Liver (tissue), 9 donors: Measurements from ENCODE around the gene PIP5K1C. TPM values are rescaled to one million over a fixed set of nuclear protein-coding genes. Genes with fewer than 3 reads are reported as not detected.

Source experiments
- DNase-seq: peaks from one replicate; pipeline ENCODE4 v3.0.0-alpha.2; 2017; ENCODE audit warnings: low spot score
- H3K27ac ChIP-seq, 2 donors: one replicate each; pipeline ENCODE4 v1.7.0; 2013; ENCODE audit warnings: inconsistent platforms in 2 of 2, low read length in 2 of 2, control low read depth in 1 of 2, low read depth in 1 of 2, mild to moderate bottlenecking in 1 of 2
- H3K27me3 ChIP-seq, 4 donors: one replicate each; pipeline versions ENCODE4 v1.6.1 to v1.7.0; 2013; ENCODE audit warnings: low read length in 3 of 4, inconsistent platforms in 1 of 4, mild to moderate bottlenecking in 1 of 4, moderate library complexity in 1 of 4; ENCODE audit not compliant: control insufficient read depth in 4 of 4, insufficient read depth in 4 of 4
- H3K36me3 ChIP-seq, 4 donors: one replicate each; pipeline versions ENCODE4 v1.6.1 to v1.7.0; 2013; ENCODE audit warnings: low read length in 3 of 4, mild to moderate bottlenecking in 3 of 4, low read depth in 1 of 4, moderate library complexity in 1 of 4; ENCODE audit not compliant: control insufficient read depth in 4 of 4, insufficient read depth in 3 of 4
- H3K4me1 ChIP-seq, 4 donors: one replicate each; pipeline versions ENCODE4 v1.6.1 to v1.7.0; 2013; ENCODE audit warnings: low read length in 3 of 4, mild to moderate bottlenecking in 3 of 4, moderate library complexity in 1 of 4; ENCODE audit not compliant: control insufficient read depth in 4 of 4, insufficient read depth in 4 of 4
- H3K4me3 ChIP-seq, 3 donors: one replicate each; pipeline versions ENCODE4 v1.6.1 to v1.7.0; 2013; ENCODE audit warnings: low read length in 3 of 3, control low read depth in 1 of 3, low read depth in 1 of 3, mild to moderate bottlenecking in 1 of 3
- H3K9ac ChIP-seq, 2 donors: one replicate each; pipeline ENCODE4 v1.7.0; 2013; ENCODE audit warnings: low read length in 2 of 2, mild to moderate bottlenecking in 2 of 2, moderate library complexity in 2 of 2, control low read depth in 1 of 2, low read depth in 1 of 2
- H3K9me3 ChIP-seq, 4 donors: one replicate each; pipeline versions ENCODE4 v1.6.1 to v1.7.0; 2013; ENCODE audit warnings: low read length in 3 of 4; ENCODE audit not compliant: control insufficient read depth in 4 of 4
- EGR1 ChIP-seq, 2 donors: IDR thresholded peaks; 2 replicates each; pipeline ENCODE4 v1.6.1; 2016 to 2018; ENCODE audit warnings: antibody characterized with exemption in 2 of 2, low read depth in 2 of 2
- FOXA1 ChIP-seq: IDR thresholded peaks from 2 replicates; pipeline ENCODE4 v1.6.1; 2016; ENCODE audit warnings: antibody characterized with exemption
- FOXA2 ChIP-seq: IDR thresholded peaks from 2 replicates; pipeline ENCODE4 v1.6.1; 2016; ENCODE audit warnings: antibody characterized with exemption
- GABPA ChIP-seq, 2 donors: IDR thresholded peaks in 1 of 2; conservative IDR thresholded peaks in 1 of 2; 2 replicates each; pipeline ENCODE4 v1.6.1; 2016; ENCODE audit warnings: antibody characterized with exemption in 2 of 2, mild to moderate bottlenecking in 1 of 2, moderate library complexity in 1 of 2
- HNF4A ChIP-seq, 2 donors: conservative IDR thresholded peaks; 2 replicates each; pipeline ENCODE4 v1.6.1; 2016; ENCODE audit warnings: antibody characterized with exemption in 2 of 2, mild to moderate bottlenecking in 2 of 2
- HNF4G ChIP-seq: IDR thresholded peaks from 2 replicates; pipeline ENCODE4 v1.6.1; 2016; ENCODE audit warnings: antibody characterized with exemption
- JUND ChIP-seq, 2 donors: IDR thresholded peaks; 2 replicates each; pipeline ENCODE4 v1.6.1; 2016; ENCODE audit warnings: antibody characterized with exemption in 2 of 2
- NR2F2 ChIP-seq: IDR thresholded peaks from 2 replicates; pipeline ENCODE4 v1.6.1; 2016; ENCODE audit warnings: antibody characterized with exemption
- RAD21 ChIP-seq, 2 donors: IDR thresholded peaks; 2 replicates each; pipeline ENCODE4 v1.6.1; 2016; ENCODE audit warnings: antibody characterized with exemption in 2 of 2, mild to moderate bottlenecking in 2 of 2
- REST ChIP-seq: IDR thresholded peaks from 2 replicates; pipeline ENCODE4 v1.6.1; 2016; ENCODE audit warnings: antibody characterized with exemption, mild to moderate bottlenecking
- RXRA ChIP-seq, 2 donors: IDR thresholded peaks; 2 replicates each; pipeline ENCODE4 v1.6.1; 2017 to 2018; ENCODE audit warnings: antibody characterized with exemption in 2 of 2, mild to moderate bottlenecking in 1 of 2
- SP1 ChIP-seq: IDR thresholded peaks from 2 replicates; pipeline ENCODE4 v1.6.1; 2018; ENCODE audit warnings: antibody characterized with exemption, mild to moderate bottlenecking
- TAF1 ChIP-seq: conservative IDR thresholded peaks from 2 replicates; pipeline ENCODE4 v1.6.1; 2016; ENCODE audit warnings: antibody characterized with exemption, mild to moderate bottlenecking
- YY1 ChIP-seq: IDR thresholded peaks from 2 replicates; pipeline ENCODE4 v1.6.1; 2016; ENCODE audit warnings: antibody characterized with exemption, mild to moderate bottlenecking
- ZBTB33 ChIP-seq: IDR thresholded peaks from 2 replicates; pipeline ENCODE4 v1.6.1; 2016; ENCODE audit warnings: antibody characterized with exemption
- WGBS: extraction: QIAGEN DNeasy Blood & Tissue Kit; methylation state at CpG from one replicate; pipeline ENCODE4 v1.1.7; 2013; 5-methylcytosine and 5-hydroxymethylcytosine counted together
- polyA plus RNA-seq, 2 donors: library from polyadenylated mRNA; stranded (reverse) in 1 of 2; unstranded in 1 of 2; fragments of 200-250 nt in 1 of 2; fragments of >200 nt in 1 of 2; fragmentation: Nextera tagmentation in 1 of 2; extraction: Ambion mirVana in 1 of 2; gene quantifications; one replicate each; pipeline versions ENCODE4 v1.2.1 to v1.2.3, GENCODE V29; 2013 to 2015
- total RNA-seq, 2 donors: library from RNA; depleted of rRNA; stranded (reverse); fragments of >200 nt; gene quantifications; one replicate each; pipeline ENCODE4 v1.2.3, GENCODE V29; 2014
- TF ChIP-seq, protein P1 (sequence below): fragments of 150-350 bp; IDR thresholded peaks from 2 replicates; pipeline ENCODE4 v1.5.1; 2017; ENCODE audit warnings: improper control_type of control experiment, low read depth, low read length; ENCODE audit not compliant: missing input control
- TF ChIP-seq, protein P2 (sequence below): IDR thresholded peaks from 2 replicates; pipeline ENCODE4 v1.6.1; 2016; ENCODE audit warnings: antibody characterized with exemption
- TF ChIP-seq, protein P3 (sequence below): IDR thresholded peaks from 2 replicates; pipeline ENCODE4 v1.6.1; 2016; ENCODE audit warnings: antibody characterized with exemption
- donor health status: healthy.
- donor health status: healthy.
- donor health status: healthy.
- donor health status: healthy.
- donor health status: healthy.

PIP5K1C gene
- total and polyA plus RNA-seq, 4 donors: 1.8 to 7.4 (median 6.0) TPM

DNA sequence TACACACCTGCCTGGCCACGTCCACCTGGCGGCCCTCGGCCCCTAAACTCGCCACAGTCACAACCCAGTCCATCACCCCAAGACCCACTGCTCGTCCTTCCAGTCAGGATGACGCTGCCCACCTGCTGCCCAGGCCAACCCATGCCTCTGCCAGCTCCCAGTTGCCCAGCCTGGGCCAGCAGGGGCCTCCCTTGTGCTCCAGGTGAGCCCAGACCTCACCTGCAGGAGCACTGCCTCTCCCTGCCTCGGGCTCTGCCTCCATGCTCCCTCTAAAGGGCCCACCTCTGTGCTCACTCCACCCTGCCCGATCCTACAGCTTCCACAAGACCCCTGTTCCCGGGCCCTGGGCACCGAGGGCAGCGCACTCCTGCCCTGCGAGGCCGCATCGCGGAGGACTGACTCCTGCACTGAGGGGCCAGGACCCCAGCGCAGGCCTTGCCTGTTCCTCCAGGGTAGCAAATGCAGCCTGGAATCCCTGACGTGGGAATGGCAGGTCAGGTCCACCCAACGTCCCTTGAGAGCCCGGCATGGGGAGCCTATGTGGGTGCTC is 65.7 kb downstream of the PIP5K1C start:
- no peak for DNase-seq
- H3K27ac ChIP-seq: no peak overlapping the region
- WGBS: 96% methylated on average over 19 of the region's 19 CpGs
- H3K27me3 ChIP-seq: no peaks in the 10 kb centered on the region
- no peak overlapping the region for H3K4me3 ChIP-seq
- H3K9ac ChIP-seq: no peak overlapping the region
- H3K36me3 ChIP-seq: peaks cover 0 to 29% (median 9%) of the 10 kb centered on the region in 4 donors
- no peaks in the 10 kb centered on the region for H3K9me3 ChIP-seq
- TF ChIP-seq REST (no peak), GABPA (IDR thresholded peaks at IDR 0.05 in 1 of 2, conservative IDR thresholded peaks at IDR 0.05 in 1 of 2) (no peak), JUND (IDR thresholded peaks at IDR 0.05) (no peak), ZBTB33 (no peak), EGR1 (IDR thresholded peaks at IDR 0.05; ENCODE audit: low read depth in 2 of 2) (no peak), HNF4A (conservative IDR thresholded peaks at IDR 0.05) (no peak), TAF1 (no peak), FOXA1 (no peak), RAD21 (IDR thresholded peaks at IDR 0.05) (no peak), SP1 (no peak), YY1 (no peak), NR2F2 (no peak), RXRA (IDR thresholded peaks at IDR 0.05) (no peak), FOXA2 (no peak), HNF4G (no peak)
- TF ChIP-seq, protein P1, sequence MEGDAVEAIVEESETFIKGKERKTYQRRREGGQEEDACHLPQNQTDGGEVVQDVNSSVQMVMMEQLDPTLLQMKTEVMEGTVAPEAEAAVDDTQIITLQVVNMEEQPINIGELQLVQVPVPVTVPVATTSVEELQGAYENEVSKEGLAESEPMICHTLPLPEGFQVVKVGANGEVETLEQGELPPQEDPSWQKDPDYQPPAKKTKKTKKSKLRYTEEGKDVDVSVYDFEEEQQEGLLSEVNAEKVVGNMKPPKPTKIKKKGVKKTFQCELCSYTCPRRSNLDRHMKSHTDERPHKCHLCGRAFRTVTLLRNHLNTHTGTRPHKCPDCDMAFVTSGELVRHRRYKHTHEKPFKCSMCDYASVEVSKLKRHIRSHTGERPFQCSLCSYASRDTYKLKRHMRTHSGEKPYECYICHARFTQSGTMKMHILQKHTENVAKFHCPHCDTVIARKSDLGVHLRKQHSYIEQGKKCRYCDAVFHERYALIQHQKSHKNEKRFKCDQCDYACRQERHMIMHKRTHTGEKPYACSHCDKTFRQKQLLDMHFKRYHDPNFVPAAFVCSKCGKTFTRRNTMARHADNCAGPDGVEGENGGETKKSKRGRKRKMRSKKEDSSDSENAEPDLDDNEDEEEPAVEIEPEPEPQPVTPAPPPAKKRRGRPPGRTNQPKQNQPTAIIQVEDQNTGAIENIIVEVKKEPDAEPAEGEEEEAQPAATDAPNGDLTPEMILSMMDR: no peak
- TF ChIP-seq, protein P2, sequence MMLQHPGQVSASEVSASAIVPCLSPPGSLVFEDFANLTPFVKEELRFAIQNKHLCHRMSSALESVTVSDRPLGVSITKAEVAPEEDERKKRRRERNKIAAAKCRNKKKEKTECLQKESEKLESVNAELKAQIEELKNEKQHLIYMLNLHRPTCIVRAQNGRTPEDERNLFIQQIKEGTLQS: no peak
- TF ChIP-seq, protein P3, sequence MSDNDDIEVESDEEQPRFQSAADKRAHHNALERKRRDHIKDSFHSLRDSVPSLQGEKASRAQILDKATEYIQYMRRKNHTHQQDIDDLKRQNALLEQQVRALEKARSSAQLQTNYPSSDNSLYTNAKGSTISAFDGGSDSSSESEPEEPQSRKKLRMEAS: no peak
- H3K4me1 ChIP-seq: no peaks in the 10 kb centered on the region
